Caco-2 (cell line): ENCODE measurements around the gene TFEB. TPM values are rescaled to one million over a fixed set of nuclear protein-coding genes. Genes with fewer than 3 reads are reported as not detected.

Experiments
- BruUV-seq: library from RNA; stranded (reverse); fragments of 400-500 nt; replicated peaks from 2 replicates; lab custom pipeline; 2021; lab: Mats Ljungman, UMichigan
- CTCF ChIA-PET: fragments of 300-600 bp; sonication (Branson Sonifier 250); formaldehyde crosslinking; loops from one replicate; lab custom pipeline; 2022; ENCODE audit warnings: antibody characterized with exemption; lab: Charles Lee
- POLR2A ChIA-PET: fragments of 300-600 bp; sonication (Branson Sonifier 250); formaldehyde crosslinking; loops from one replicate; lab custom pipeline; 2022; ENCODE audit warnings: antibody characterized with exemption; lab: Charles Lee
- DNase-seq, 2 experiments: peaks; one replicate each; pipeline versions ENCODE4 v3.0.0 to v3.0.0-alpha.2; 2020 to 2022
- H3K27me3 ChIP-seq: replicated peaks from 2 replicates; pipeline ENCODE4 v1.6.0; 2011; ENCODE audit warnings: low read length; ENCODE audit not compliant: control insufficient read depth, insufficient read depth
- H3K36me3 ChIP-seq: 2 replicates; pipeline ENCODE4 v1.5.1; 2011; ENCODE audit warnings: low read length; ENCODE audit not compliant: control insufficient read depth, insufficient read depth
- H3K4me1 ChIP-seq: fragments of 250-450 bp; sonication (Bioruptor Pico); 2 replicates; pipeline ENCODE4 v1.5.1; 2020; ENCODE audit warnings: mild to moderate bottlenecking
- H3K4me3 ChIP-seq: 2 replicates; pipeline ENCODE4 v1.5.1; 2011; ENCODE audit warnings: low read depth, mild to moderate bottlenecking, control low read depth, low read length
- H3K9me3 ChIP-seq: fragments of 250-450 bp; sonication (Bioruptor Pico); 2 replicates; pipeline ENCODE4 v1.5.1; 2020; ENCODE audit warnings: mild to moderate bottlenecking, moderate library complexity
- H3K27ac Mint-ChIP-seq: one replicate; pipeline ENCODE4 v1.8.0; 2022; ENCODE audit warnings: mixed read lengths; ENCODE audit not compliant: unreplicated experiment
- H3K27me3 Mint-ChIP-seq: one replicate; pipeline ENCODE4 v1.8.0; 2022; ENCODE audit warnings: mixed read lengths; ENCODE audit not compliant: insufficient read depth, unreplicated experiment
- H3K36me3 Mint-ChIP-seq: one replicate; pipeline ENCODE4 v1.8.0; 2022; ENCODE audit warnings: mild to moderate bottlenecking, mixed read lengths; ENCODE audit not compliant: insufficient read depth, unreplicated experiment
- H3K4me1 Mint-ChIP-seq: one replicate; pipeline ENCODE4 v1.8.0; 2022; ENCODE audit warnings: low read depth, mixed read lengths; ENCODE audit not compliant: unreplicated experiment
- H3K4me3 Mint-ChIP-seq: one replicate; pipeline ENCODE4 v1.8.0; 2022; ENCODE audit warnings: mild to moderate bottlenecking, moderate library complexity, mixed read lengths; ENCODE audit not compliant: unreplicated experiment
- H3K9me3 Mint-ChIP-seq: one replicate; pipeline ENCODE4 v1.8.0; 2022; ENCODE audit warnings: mixed read lengths; ENCODE audit not compliant: unreplicated experiment
- intact Hi-C: fragments of 100-400 bp; cut with micrococcal nuclease; formaldehyde crosslinking; loops from one replicate; pipeline ENCODE4 v1.10.0; 2022; ENCODE audit not compliant: unreplicated experiment
- total RNA-seq: library from RNA; stranded (reverse); gene quantifications from 2 replicates; pipeline ENCODE4 v1.2.3, GENCODE V29; 2022
- TF ChIP-seq, protein P1 (sequence below), 2 experiments: fragments of 200-600 bp in 1 of 2; IDR thresholded peaks; 1 replicate in 1 of 2; 2 replicates in 1 of 2; pipeline versions ENCODE4 v1.5.1 to v1.8.0; 2011 to 2022; ENCODE audit warnings: antibody characterized with exemption in 1 of 2, control low read depth in 1 of 2, inconsistent platforms in 1 of 2, low read depth in 1 of 2, low read length in 1 of 2, mild to moderate bottlenecking in 1 of 2, moderate library complexity in 1 of 2; ENCODE audit not compliant: insufficient read depth in 1 of 2, severe bottlenecking in 1 of 2, unreplicated experiment in 1 of 2

TFEB gene
- total RNA-seq, 1 experiment from 2014 or later, result 3.8 TPM

DNA sequence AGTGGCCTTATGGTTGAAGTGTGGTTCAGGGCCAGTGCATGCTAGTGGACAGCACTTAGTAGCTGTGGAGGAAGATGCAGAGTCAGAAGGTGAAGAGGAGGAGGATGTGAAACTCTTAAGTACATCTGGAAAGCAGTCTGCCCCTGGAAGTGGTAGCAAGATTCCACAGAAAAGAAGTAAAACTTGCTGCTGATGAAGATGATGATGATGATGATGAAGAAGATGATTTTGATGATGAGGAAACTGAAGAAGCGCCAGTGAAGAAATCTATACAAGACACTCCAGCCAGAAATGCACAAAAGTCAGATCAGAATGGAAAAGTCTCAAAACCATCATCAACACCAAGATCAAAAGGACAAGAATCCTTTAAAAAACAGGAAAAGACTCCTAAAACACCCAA is 68.2 kb downstream of the TFEB start:
- CTCF ChIA-PET, result no interaction called here
- H3K27me3 Mint-ChIP-seq, result peaks cover 15% of the 10 kb centered on the region
- BruUV-seq, result no TSS peak
- H3K36me3 Mint-ChIP-seq, result no peaks in the 10 kb centered on the region
- H3K9me3 Mint-ChIP-seq, result no peaks in the 10 kb centered on the region
- Histone ChIP-seq H3K9me3 (peaks cover 3% of the 10 kb centered on the region; the same call in 1 of the 2 replicates), H3K4me1 (no peaks in the 10 kb centered on the region), H3K27me3 (no peaks in the 10 kb centered on the region), H3K36me3 (no peaks in the 10 kb centered on the region), H3K4me3 (no peak overlapping the region)
- H3K4me1 Mint-ChIP-seq, result no peaks in the 10 kb centered on the region
- no peak for DNase-seq
- H3K4me3 Mint-ChIP-seq, result no peak overlapping the region
- POLR2A ChIA-PET, result no interaction called here
- TF ChIP-seq, protein P1, sequence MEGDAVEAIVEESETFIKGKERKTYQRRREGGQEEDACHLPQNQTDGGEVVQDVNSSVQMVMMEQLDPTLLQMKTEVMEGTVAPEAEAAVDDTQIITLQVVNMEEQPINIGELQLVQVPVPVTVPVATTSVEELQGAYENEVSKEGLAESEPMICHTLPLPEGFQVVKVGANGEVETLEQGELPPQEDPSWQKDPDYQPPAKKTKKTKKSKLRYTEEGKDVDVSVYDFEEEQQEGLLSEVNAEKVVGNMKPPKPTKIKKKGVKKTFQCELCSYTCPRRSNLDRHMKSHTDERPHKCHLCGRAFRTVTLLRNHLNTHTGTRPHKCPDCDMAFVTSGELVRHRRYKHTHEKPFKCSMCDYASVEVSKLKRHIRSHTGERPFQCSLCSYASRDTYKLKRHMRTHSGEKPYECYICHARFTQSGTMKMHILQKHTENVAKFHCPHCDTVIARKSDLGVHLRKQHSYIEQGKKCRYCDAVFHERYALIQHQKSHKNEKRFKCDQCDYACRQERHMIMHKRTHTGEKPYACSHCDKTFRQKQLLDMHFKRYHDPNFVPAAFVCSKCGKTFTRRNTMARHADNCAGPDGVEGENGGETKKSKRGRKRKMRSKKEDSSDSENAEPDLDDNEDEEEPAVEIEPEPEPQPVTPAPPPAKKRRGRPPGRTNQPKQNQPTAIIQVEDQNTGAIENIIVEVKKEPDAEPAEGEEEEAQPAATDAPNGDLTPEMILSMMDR (IDR thresholded peaks at IDR 0.05; ENCODE audit: insufficient read depth in 1 of 2, low read depth in 1 of 2, low read length in 1 of 2, severe bottlenecking in 1 of 2, unreplicated experiment in 1 of 2), result no peak
- H3K27ac Mint-ChIP-seq, result no peak overlapping the region
- intact Hi-C loops, result no loop called here

- ChIA-PET POLR2A (no interaction called here), CTCF (no interaction called here)
- intact Hi-C loops, result no loop called here
- Histone ChIP-seq H3K9me3 (peaks cover 3% of the 10 kb centered on the region; the same call in 1 of the 2 replicates), H3K36me3 (no peaks in the 10 kb centered on the region), H3K27me3 (no peaks in the 10 kb centered on the region), H3K4me1 (no peaks in the 10 kb centered on the region), H3K4me3 (no peak overlapping the region)
- DNase-seq, result no peak
- Mint-ChIP-seq H3K4me1 (no peaks in the 10 kb centered on the region), H3K36me3 (no peaks in the 10 kb centered on the region), H3K27me3 (peaks cover 16% of the 10 kb centered on the region), H3K9me3 (no peaks in the 10 kb centered on the region), H3K4me3 (no peak overlapping the region), H3K27ac (no peak overlapping the region)
- TF ChIP-seq, protein P1 (IDR thresholded peaks at IDR 0.05; ENCODE audit: insufficient read depth in 1 of 2, low read depth in 1 of 2, low read length in 1 of 2, severe bottlenecking in 1 of 2, unreplicated experiment in 1 of 2), result no peak
- BruUV-seq, result no TSS peak
Observed at GRCh38 chr6:41664271-41664670, 71.1 kb downstream of the TFEB start.

- Mint-ChIP-seq H3K9me3 (no peaks in the 10 kb centered on the region), H3K27me3 (peaks cover 16% of the 10 kb centered on the region), H3K4me1 (no peaks in the 10 kb centered on the region), H3K36me3 (no peaks in the 10 kb centered on the region), H3K27ac (no peak overlapping the region), H3K4me3 (no peak overlapping the region)
- TF ChIP-seq, protein P1 (IDR thresholded peaks at IDR 0.05; ENCODE audit: insufficient read depth in 1 of 2, low read depth in 1 of 2, low read length in 1 of 2, severe bottlenecking in 1 of 2, unreplicated experiment in 1 of 2), result no peak
- no peak overlapping the region for H3K4me3 ChIP-seq
- H3K4me1 ChIP-seq, result no peaks in the 10 kb centered on the region
- BruUV-seq, result no TSS peak
- no peaks in the 10 kb centered on the region for H3K27me3 ChIP-seq
- H3K9me3 ChIP-seq, result no peaks in the 10 kb centered on the region
- DNase-seq, result no peak
- H3K36me3 ChIP-seq, result no peaks in the 10 kb centered on the region
- ChIA-PET POLR2A (no interaction called here), CTCF (interaction anchor here (0.6 to 0.7 kb wide), 2 partner anchors 64 to 257 kb away, joined by 3 to 4 read pairs; partner anchors contain the start of gene MED20)
- intact Hi-C loops, result no loop called here
Observed at GRCh38 chr6:41663568-41663967, 71.8 kb downstream of the TFEB start.
